ENCODE results near the gene GABPA.
A peak's percentile ranks its signal among the peaks of the same experiment; 100 is the strongest.

The GABPA gene

GRCh38 chr21:25717491-25718147 is 17.2 kb upstream of the GABPA start:
- Histone ChIP-seq H3K27ac (ENCODE audit: extremely low read depth, low read depth, low read length) (no peak overlapping the region), H3K4me3 (ENCODE audit: low read depth, low read length) (no peak overlapping the region), H3K36me3 (ENCODE audit: control insufficient read depth in 2 of 2, insufficient read depth in 1 of 2, low read length in 2 of 2) (peaks cover 7 to 19% of the 10 kb centered on the region in 2 experiments; a peak in 2 of 3 replicates), H3K4me1 (ENCODE audit: control insufficient read depth, insufficient read depth, low read length) (peaks cover 6% of the 10 kb centered on the region; the same call in 1 of the 2 replicates), H3K9me3 (ENCODE audit: control insufficient read depth, insufficient read depth, low read depth, low read length) (no peaks in the 10 kb centered on the region)
- TF ChIP-seq ZNF664 (tag by site-specific recombination; IDR thresholded peaks at IDR 0.05) = peak; percentile 39; the same call in 1 of the 2 replicates
- TF ChIP-seq ZEB2 (tag by site-specific recombination; IDR thresholded peaks at IDR 0.05) = no peak
- TF ChIP-seq PRDM6 (tag by site-specific recombination; IDR thresholded peaks at IDR 0.05) = peak; percentile 51
- peak; percentile 51; the same call in 1 of the 2 replicates for TF ChIP-seq OSR2 (tag by site-specific recombination; IDR thresholded peaks at IDR 0.05)
- TF ChIP-seq ZNF138 (tag by site-specific recombination; IDR thresholded peaks at IDR 0.05; ENCODE audit: borderline replicate concordance) = no peak
- peak; percentile 72 for TF ChIP-seq ZBTB17 (tag by site-specific recombination; IDR thresholded peaks at IDR 0.05)
- ChIA-PET CTCF (interaction anchor here (1.3 to 1.9 kb wide), 4 partner anchors 10 to 154 kb away, joined by 5 to 13 read pairs (median 8); no protein-coding TSS in a partner anchor), POLR2A (no interaction called here)

DNA sequence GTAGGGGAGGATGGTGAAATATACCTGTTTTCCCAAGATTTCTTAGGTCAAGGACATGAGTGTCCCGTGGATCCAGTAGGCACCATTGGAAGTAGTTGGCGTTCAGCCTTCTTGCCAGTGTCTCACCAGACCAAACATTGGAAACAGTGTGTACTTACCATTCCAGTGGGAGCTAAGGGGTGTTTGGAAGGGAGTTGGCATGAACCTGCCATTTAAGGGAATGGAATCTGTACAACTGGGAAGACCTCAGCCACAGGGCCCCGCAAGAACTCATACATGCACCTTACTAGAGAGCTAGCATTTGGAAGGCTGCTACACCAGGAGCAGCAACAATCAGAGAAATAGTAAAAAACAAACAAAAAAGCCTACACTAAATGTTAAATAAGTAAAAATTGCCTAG is 12.8 kb upstream of the GABPA start:
- Histone ChIP-seq H3K27ac (ENCODE audit: extremely low read depth, low read depth, low read length) (no peak overlapping the region), H3K36me3 (ENCODE audit: control insufficient read depth in 2 of 2, insufficient read depth in 1 of 2, low read length in 2 of 2) (peaks cover 30 to 51% of the 10 kb centered on the region in 2 experiments), H3K4me3 (ENCODE audit: low read depth, low read length) (no peak overlapping the region), H3K9me3 (ENCODE audit: control insufficient read depth, insufficient read depth, low read depth, low read length) (no peaks in the 10 kb centered on the region), H3K4me1 (ENCODE audit: control insufficient read depth, insufficient read depth, low read length) (peaks cover 6% of the 10 kb centered on the region; the same call in 1 of the 2 replicates)
- ChIA-PET CTCF (interaction anchor here (1.1 to 2.9 kb wide), 2 partner anchors 15 to 113 kb away, joined by 4 to 19 read pairs; no protein-coding TSS in a partner anchor), POLR2A (interaction anchor here (1.0 kb wide), 1 partner anchor 10 kb away, joined by 5 read pairs; no protein-coding TSS in a partner anchor)
- TF ChIP-seq, protein P1, sequence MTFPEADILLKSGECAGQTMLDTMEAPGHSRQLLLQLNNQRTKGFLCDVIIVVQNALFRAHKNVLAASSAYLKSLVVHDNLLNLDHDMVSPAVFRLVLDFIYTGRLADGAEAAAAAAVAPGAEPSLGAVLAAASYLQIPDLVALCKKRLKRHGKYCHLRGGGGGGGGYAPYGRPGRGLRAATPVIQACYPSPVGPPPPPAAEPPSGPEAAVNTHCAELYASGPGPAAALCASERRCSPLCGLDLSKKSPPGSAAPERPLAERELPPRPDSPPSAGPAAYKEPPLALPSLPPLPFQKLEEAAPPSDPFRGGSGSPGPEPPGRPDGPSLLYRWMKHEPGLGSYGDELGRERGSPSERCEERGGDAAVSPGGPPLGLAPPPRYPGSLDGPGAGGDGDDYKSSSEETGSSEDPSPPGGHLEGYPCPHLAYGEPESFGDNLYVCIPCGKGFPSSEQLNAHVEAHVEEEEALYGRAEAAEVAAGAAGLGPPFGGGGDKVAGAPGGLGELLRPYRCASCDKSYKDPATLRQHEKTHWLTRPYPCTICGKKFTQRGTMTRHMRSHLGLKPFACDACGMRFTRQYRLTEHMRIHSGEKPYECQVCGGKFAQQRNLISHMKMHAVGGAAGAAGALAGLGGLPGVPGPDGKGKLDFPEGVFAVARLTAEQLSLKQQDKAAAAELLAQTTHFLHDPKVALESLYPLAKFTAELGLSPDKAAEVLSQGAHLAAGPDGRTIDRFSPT (tag by site-specific recombination; IDR thresholded peaks at IDR 0.05) = no peak
- TF ChIP-seq, protein P2, sequence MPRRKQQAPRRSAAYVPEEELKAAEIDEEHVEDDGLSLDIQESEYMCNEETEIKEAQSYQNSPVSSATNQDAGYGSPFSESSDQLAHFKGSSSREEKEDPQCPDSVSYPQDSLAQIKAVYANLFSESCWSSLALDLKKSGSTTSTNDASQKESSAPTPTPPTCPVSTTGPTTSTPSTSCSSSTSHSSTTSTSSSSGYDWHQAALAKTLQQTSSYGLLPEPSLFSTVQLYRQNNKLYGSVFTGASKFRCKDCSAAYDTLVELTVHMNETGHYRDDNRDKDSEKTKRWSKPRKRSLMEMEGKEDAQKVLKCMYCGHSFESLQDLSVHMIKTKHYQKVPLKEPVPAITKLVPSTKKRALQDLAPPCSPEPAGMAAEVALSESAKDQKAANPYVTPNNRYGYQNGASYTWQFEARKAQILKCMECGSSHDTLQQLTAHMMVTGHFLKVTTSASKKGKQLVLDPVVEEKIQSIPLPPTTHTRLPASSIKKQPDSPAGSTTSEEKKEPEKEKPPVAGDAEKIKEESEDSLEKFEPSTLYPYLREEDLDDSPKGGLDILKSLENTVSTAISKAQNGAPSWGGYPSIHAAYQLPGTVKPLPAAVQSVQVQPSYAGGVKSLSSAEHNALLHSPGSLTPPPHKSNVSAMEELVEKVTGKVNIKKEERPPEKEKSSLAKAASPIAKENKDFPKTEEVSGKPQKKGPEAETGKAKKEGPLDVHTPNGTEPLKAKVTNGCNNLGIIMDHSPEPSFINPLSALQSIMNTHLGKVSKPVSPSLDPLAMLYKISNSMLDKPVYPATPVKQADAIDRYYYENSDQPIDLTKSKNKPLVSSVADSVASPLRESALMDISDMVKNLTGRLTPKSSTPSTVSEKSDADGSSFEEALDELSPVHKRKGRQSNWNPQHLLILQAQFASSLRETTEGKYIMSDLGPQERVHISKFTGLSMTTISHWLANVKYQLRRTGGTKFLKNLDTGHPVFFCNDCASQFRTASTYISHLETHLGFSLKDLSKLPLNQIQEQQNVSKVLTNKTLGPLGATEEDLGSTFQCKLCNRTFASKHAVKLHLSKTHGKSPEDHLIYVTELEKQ (tag by site-specific recombination; IDR thresholded peaks at IDR 0.05; ENCODE audit: borderline replicate concordance) = no peak
- TF ChIP-seq, protein P3, sequence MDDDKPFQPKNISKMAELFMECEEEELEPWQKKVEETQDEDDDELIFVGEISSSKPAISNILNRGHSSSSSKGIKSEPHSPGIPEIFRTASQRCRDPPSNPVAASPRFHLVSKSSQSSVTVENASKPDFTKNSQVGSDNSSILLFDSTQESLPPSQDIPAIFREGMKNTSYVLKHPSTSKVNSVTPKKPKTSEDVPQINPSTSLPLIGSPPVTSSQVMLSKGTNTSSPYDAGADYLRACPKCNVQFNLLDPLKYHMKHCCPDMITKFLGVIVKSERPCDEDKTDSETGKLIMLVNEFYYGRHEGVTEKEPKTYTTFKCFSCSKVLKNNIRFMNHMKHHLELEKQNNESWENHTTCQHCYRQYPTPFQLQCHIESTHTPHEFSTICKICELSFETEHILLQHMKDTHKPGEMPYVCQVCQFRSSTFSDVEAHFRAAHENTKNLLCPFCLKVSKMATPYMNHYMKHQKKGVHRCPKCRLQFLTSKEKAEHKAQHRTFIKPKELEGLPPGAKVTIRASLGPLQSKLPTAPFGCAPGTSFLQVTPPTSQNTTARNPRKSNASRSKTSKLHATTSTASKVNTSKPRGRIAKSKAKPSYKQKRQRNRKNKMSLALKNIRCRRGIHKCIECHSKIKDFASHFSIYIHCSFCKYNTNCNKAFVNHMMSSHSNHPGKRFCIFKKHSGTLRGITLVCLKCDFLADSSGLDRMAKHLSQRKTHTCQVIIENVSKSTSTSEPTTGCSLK (tag by site-specific recombination; IDR thresholded peaks at IDR 0.05) = no peak
- TF ChIP-seq ZNF416 (tag by site-specific recombination; IDR thresholded peaks at IDR 0.05) = no peak

Measured in HEK293 (cell line).